ENCODE data around the gene FILIP1L. TPM values are rescaled to one million over a fixed set of nuclear protein-coding genes. Genes with fewer than 3 reads are reported as not detected.
A peak's percentile ranks its signal among the peaks of the same experiment; 100 is the strongest.

FILIP1L gene
- total and polyA plus RNA-seq, 2 of the 13 experiments (the other 11 are each of a cell fraction or from before 2014, with no cell fraction given), result 8.1 to 187 TPM

GRCh38 chr3:99817437-99818240, 296.7 kb downstream of the FILIP1L start, which contains the start of gene CMSS1 (continued):
- TF ChIP-seq CBX5 (CRISPR knock-in tag; IDR thresholded peaks at IDR 0.05; ENCODE audit: borderline replicate concordance) (0 out of 2 replicates have a peak, but pooled peaks have one; percentile 13), POGK (CRISPR knock-in tag; conservative IDR thresholded peaks at IDR 0.05) (0 out of 2 replicates have a peak, but pooled peaks have one; percentile 19), RXRA (CRISPR knock-in tag; IDR thresholded peaks at IDR 0.05) (peak; percentile 68), ZBTB1 (CRISPR knock-in tag; IDR thresholded peaks at IDR 0.05; ENCODE audit: borderline replicate concordance) (0 out of 2 replicates have a peak, but pooled peaks have one; percentile 37), SOX6 (IDR thresholded peaks at IDR 0.05) (no peak), SOX6 (CRISPR knock-in tag; IDR thresholded peaks at IDR 0.05) (peak; percentile 59), HOXA3 (CRISPR knock-in tag; IDR thresholded peaks at IDR 0.05) (peak; percentile 98), NFE2 (CRISPR knock-in tag; IDR thresholded peaks at IDR 0.05) (no peak), KLF12 (CRISPR knock-in tag; IDR thresholded peaks at IDR 0.05; ENCODE audit: borderline replicate concordance) (peak; percentile 82), ZBTB7A (CRISPR knock-in tag; IDR thresholded peaks at IDR 0.05) (no peak), SMAD9 (CRISPR knock-in tag; IDR thresholded peaks at IDR 0.05) (no peak)
- TF ChIP-seq, protein P1, sequence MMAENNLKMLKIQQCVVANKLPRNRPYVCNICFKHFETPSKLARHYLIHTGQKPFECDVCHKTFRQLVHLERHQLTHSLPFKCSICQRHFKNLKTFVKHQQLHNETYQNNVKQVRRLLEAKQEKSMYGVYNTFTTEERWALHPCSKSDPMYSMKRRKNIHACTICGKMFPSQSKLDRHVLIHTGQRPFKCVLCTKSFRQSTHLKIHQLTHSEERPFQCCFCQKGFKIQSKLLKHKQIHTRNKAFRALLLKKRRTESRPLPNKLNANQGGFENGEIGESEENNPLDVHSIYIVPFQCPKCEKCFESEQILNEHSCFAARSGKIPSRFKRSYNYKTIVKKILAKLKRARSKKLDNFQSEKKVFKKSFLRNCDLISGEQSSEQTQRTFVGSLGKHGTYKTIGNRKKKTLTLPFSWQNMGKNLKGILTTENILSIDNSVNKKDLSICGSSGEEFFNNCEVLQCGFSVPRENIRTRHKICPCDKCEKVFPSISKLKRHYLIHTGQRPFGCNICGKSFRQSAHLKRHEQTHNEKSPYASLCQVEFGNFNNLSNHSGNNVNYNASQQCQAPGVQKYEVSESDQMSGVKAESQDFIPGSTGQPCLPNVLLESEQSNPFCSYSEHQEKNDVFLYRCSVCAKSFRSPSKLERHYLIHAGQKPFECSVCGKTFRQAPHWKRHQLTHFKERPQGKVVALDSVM (CRISPR knock-in tag; IDR thresholded peaks at IDR 0.05), result peak; percentile 25; the same call in 1 of the 2 replicates
- TF ChIP-seq, protein P2, sequence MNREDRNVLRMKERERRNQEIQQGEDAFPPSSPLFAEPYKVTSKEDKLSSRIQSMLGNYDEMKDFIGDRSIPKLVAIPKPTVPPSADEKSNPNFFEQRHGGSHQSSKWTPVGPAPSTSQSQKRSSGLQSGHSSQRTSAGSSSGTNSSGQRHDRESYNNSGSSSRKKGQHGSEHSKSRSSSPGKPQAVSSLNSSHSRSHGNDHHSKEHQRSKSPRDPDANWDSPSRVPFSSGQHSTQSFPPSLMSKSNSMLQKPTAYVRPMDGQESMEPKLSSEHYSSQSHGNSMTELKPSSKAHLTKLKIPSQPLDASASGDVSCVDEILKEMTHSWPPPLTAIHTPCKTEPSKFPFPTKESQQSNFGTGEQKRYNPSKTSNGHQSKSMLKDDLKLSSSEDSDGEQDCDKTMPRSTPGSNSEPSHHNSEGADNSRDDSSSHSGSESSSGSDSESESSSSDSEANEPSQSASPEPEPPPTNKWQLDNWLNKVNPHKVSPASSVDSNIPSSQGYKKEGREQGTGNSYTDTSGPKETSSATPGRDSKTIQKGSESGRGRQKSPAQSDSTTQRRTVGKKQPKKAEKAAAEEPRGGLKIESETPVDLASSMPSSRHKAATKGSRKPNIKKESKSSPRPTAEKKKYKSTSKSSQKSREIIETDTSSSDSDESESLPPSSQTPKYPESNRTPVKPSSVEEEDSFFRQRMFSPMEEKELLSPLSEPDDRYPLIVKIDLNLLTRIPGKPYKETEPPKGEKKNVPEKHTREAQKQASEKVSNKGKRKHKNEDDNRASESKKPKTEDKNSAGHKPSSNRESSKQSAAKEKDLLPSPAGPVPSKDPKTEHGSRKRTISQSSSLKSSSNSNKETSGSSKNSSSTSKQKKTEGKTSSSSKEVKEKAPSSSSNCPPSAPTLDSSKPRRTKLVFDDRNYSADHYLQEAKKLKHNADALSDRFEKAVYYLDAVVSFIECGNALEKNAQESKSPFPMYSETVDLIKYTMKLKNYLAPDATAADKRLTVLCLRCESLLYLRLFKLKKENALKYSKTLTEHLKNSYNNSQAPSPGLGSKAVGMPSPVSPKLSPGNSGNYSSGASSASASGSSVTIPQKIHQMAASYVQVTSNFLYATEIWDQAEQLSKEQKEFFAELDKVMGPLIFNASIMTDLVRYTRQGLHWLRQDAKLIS (CRISPR knock-in tag; IDR thresholded peaks at IDR 0.05), result no peak
- TF ChIP-seq, protein P3, sequence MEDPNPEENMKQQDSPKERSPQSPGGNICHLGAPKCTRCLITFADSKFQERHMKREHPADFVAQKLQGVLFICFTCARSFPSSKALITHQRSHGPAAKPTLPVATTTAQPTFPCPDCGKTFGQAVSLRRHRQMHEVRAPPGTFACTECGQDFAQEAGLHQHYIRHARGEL (CRISPR knock-in tag; IDR thresholded peaks at IDR 0.05), result no peak
- TF ChIP-seq, protein P4, sequence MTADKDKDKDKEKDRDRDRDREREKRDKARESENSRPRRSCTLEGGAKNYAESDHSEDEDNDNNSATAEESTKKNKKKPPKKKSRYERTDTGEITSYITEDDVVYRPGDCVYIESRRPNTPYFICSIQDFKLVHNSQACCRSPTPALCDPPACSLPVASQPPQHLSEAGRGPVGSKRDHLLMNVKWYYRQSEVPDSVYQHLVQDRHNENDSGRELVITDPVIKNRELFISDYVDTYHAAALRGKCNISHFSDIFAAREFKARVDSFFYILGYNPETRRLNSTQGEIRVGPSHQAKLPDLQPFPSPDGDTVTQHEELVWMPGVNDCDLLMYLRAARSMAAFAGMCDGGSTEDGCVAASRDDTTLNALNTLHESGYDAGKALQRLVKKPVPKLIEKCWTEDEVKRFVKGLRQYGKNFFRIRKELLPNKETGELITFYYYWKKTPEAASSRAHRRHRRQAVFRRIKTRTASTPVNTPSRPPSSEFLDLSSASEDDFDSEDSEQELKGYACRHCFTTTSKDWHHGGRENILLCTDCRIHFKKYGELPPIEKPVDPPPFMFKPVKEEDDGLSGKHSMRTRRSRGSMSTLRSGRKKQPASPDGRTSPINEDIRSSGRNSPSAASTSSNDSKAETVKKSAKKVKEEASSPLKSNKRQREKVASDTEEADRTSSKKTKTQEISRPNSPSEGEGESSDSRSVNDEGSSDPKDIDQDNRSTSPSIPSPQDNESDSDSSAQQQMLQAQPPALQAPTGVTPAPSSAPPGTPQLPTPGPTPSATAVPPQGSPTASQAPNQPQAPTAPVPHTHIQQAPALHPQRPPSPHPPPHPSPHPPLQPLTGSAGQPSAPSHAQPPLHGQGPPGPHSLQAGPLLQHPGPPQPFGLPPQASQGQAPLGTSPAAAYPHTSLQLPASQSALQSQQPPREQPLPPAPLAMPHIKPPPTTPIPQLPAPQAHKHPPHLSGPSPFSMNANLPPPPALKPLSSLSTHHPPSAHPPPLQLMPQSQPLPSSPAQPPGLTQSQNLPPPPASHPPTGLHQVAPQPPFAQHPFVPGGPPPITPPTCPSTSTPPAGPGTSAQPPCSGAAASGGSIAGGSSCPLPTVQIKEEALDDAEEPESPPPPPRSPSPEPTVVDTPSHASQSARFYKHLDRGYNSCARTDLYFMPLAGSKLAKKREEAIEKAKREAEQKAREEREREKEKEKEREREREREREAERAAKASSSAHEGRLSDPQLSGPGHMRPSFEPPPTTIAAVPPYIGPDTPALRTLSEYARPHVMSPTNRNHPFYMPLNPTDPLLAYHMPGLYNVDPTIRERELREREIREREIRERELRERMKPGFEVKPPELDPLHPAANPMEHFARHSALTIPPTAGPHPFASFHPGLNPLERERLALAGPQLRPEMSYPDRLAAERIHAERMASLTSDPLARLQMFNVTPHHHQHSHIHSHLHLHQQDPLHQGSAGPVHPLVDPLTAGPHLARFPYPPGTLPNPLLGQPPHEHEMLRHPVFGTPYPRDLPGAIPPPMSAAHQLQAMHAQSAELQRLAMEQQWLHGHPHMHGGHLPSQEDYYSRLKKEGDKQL (CRISPR knock-in tag; IDR thresholded peaks at IDR 0.05; ENCODE audit: low read depth), result no peak

Measured in HepG2 (cell line).